GM12878 (cell line): ENCODE data around the gene HAGHL. TPM values are rescaled to one million over a fixed set of nuclear protein-coding genes. Genes with fewer than 3 reads are reported as not detected.

Source experiments
- ATAC-seq: fragments of 200-7000 bp; cut with Tn5 transposase; 3 replicates; pipeline ENCODE4 v1.9.1; 2020; ENCODE audit warnings: mild to moderate bottlenecking, moderate library complexity
- BruUV-seq: library from RNA; stranded (reverse); fragments of 400-500 nt; replicated peaks from 2 replicates; lab custom pipeline; 2021; lab: Mats Ljungman, UMichigan
- CTCF ChIA-PET: fragments of 300-600 bp; sonication (Branson Sonifier 250); formaldehyde crosslinking; extraction: SDS; loops from one replicate; lab custom pipeline; 2021; ENCODE audit warnings: inconsistent platforms; lab: Yijun Ruan, JAX
- POLR2A ChIA-PET: fragments of 350-600 bp; formaldehyde crosslinking; extraction: SDS; loops from one replicate; lab custom pipeline; 2021; ENCODE audit warnings: inconsistent platforms; lab: Charles Lee
- RAD21 ChIA-PET: fragments of 300-600 bp; sonication (Branson Sonifier 250); formaldehyde crosslinking; loops from one replicate; lab custom pipeline; 2023; ENCODE audit warnings: antibody characterized with exemption; ENCODE audit not compliant: unreplicated experiment; lab: Charles Lee
- SMC1A ChIA-PET: fragments of 300-600 bp; sonication (Branson Sonifier 250); formaldehyde crosslinking; loops from one replicate; lab custom pipeline; 2023; ENCODE audit not compliant: unreplicated experiment, uncharacterized antibody; lab: Charles Lee
- DNase-seq: peaks from one replicate; pipeline ENCODE4 v3.0.0-alpha.2; 2011; ENCODE audit warnings: low read depth, low spot score
- FAIRE-seq: peaks from 3 replicates; lab custom pipeline; 2011; peaks lifted over from hg19 to GRCh38; lab: Jason Lieb, UNC
- H2AFZ ChIP-seq: 2 replicates; pipeline ENCODE4 v1.6.0; 2011; ENCODE audit warnings: low read depth, low read length, control low read depth; ENCODE audit not compliant: control insufficient read depth
- H3K27ac ChIP-seq: 2 replicates; pipeline ENCODE4 v1.5.1; 2011; ENCODE audit warnings: control low read depth; ENCODE audit not compliant: control insufficient read depth, insufficient read depth
- H3K27me3 ChIP-seq, 2 experiments: replicated peaks in 1 of 2; 2 replicates each; pipeline versions ENCODE4 v1.6.0 to v1.6.1; 2011; ENCODE audit warnings: low read length in 1 of 2; ENCODE audit not compliant: control insufficient read depth in 2 of 2, insufficient read depth in 2 of 2
- H3K36me3 ChIP-seq, 2 experiments: 2 replicates each; pipeline ENCODE4 v1.5.1; 2011; ENCODE audit warnings: low read length in 1 of 2; ENCODE audit not compliant: control insufficient read depth in 2 of 2, insufficient read depth in 2 of 2
- H3K4me1 ChIP-seq: 2 replicates; pipeline ENCODE4 v1.6.1; 2011; ENCODE audit warnings: mild to moderate bottlenecking, low read length, moderate library complexity, mixed read lengths; ENCODE audit not compliant: control insufficient read depth, insufficient read depth
- H3K4me2 ChIP-seq: 2 replicates; pipeline ENCODE4 v1.6.0; 2011; ENCODE audit warnings: control low read depth; ENCODE audit not compliant: control insufficient read depth, insufficient read depth
- H3K4me3 ChIP-seq: fragments of 200-600 bp; sonication (generic); 2 replicates; pipeline ENCODE4 v1.5.1; 2016
- H3K79me2 ChIP-seq: 2 replicates; pipeline ENCODE4 v1.6.0; 2011; ENCODE audit warnings: low read length; ENCODE audit not compliant: control insufficient read depth, insufficient read depth
- H3K9ac ChIP-seq: 2 replicates; pipeline ENCODE4 v1.8.0; 2011; ENCODE audit warnings: low read length, control low read depth, mixed read lengths; ENCODE audit not compliant: control insufficient read depth, insufficient read depth
- H3K9me3 ChIP-seq: replicated peaks from 3 replicates; pipeline ENCODE4 v1.5.1; 2011; ENCODE audit warnings: mild to moderate bottlenecking, low read length; ENCODE audit not compliant: control insufficient read depth, insufficient read depth
- H4K20me1 ChIP-seq: 2 replicates; pipeline ENCODE4 v1.6.0; 2011; ENCODE audit not compliant: control insufficient read depth, insufficient read depth
- ASH2L ChIP-seq: fragments of 300-600, 200-600 bp; sonication (generic); IDR thresholded peaks from 2 replicates; pipeline ENCODE4 v1.6.1; 2017; ENCODE audit warnings: low read depth, mild to moderate bottlenecking, borderline replicate concordance
- BHLHE40 ChIP-seq, 2 experiments: fragments of 450-650 bp in 1 of 2; IDR thresholded peaks; 2 replicates each; pipeline ENCODE4 v1.6.1; 2011 to 2017; ENCODE audit warnings: low read depth in 2 of 2, borderline replicate concordance in 1 of 2, improper control_type of control experiment in 1 of 2, low read length in 1 of 2, mild to moderate bottlenecking in 1 of 2
- E2F4 ChIP-seq: IDR thresholded peaks from 2 replicates; pipeline ENCODE4 v1.6.1; 2012; ENCODE audit warnings: low read depth, low read length, improper control_type of control experiment
- FOXM1 ChIP-seq: IDR thresholded peaks from 2 replicates; pipeline ENCODE4 v1.6.1; 2012; ENCODE audit warnings: low read depth, mild to moderate bottlenecking, inconsistent platforms, low read length, moderate library complexity
- HDAC6 ChIP-seq: fragments of 200-600 bp; sonication (generic); IDR thresholded peaks from one replicate; pipeline ENCODE4 v1.8.0; 2017; ENCODE audit warnings: antibody characterized with exemption; ENCODE audit not compliant: unreplicated experiment
- JUND ChIP-seq: IDR thresholded peaks from 2 replicates; pipeline ENCODE4 v1.6.1; 2012; ENCODE audit warnings: low read depth, mild to moderate bottlenecking, low read length, improper control_type of control experiment, moderate library complexity
- MYB ChIP-seq: fragments of 150-350 bp; IDR thresholded peaks from 2 replicates; pipeline ENCODE4 v1.6.1; 2014; ENCODE audit warnings: mild to moderate bottlenecking, low read depth, low read length, borderline replicate concordance
- NR2C1 ChIP-seq: fragments of 450-650 bp; IDR thresholded peaks from 2 replicates; pipeline ENCODE4 v1.6.1; 2017; ENCODE audit warnings: antibody characterized with exemption, mild to moderate bottlenecking, moderate library complexity
- NR2F1 ChIP-seq: fragments of 450-650 bp; conservative IDR thresholded peaks from 2 replicates; pipeline ENCODE4 v1.6.1; 2017; ENCODE audit warnings: mild to moderate bottlenecking
- POLR2A ChIP-seq: IDR thresholded peaks from 2 replicates; pipeline ENCODE4 v1.6.1; 2011; ENCODE audit warnings: low read depth, mild to moderate bottlenecking, low read length
- RELA ChIP-seq: fragments of 450-650 bp; IDR thresholded peaks from 2 replicates; pipeline ENCODE4 v1.8.0; 2014; ENCODE audit warnings: borderline replicate concordance; ENCODE audit not compliant: partially characterized antibody
- SMAD5 ChIP-seq: IDR thresholded peaks from 2 replicates; pipeline ENCODE4 v1.6.1; 2016; ENCODE audit warnings: antibody characterized with exemption, low read depth
- SMC3 ChIP-seq: IDR thresholded peaks from 2 replicates; pipeline ENCODE4 v1.6.1; 2011; ENCODE audit warnings: low read length, improper control_type of control experiment, borderline replicate concordance
- SUZ12 ChIP-seq: fragments of 200-600 bp; sonication (generic); IDR thresholded peaks from one replicate; pipeline ENCODE4 v1.6.1; 2018; ENCODE audit warnings: antibody characterized with exemption, mild to moderate bottlenecking; ENCODE audit not compliant: unreplicated experiment
- YBX1 ChIP-seq: fragments of 450-650 bp; IDR thresholded peaks from 2 replicates; pipeline ENCODE4 v1.6.1; 2016; ENCODE audit warnings: antibody characterized with exemption
- WGBS: methylation state at CpG from one replicate; pipeline ENCODE4 v1.1.6; 2016; ENCODE audit warnings: low lambda C conversion rate; ENCODE audit not compliant: insufficient replicate concordance, insufficient coverage; ENCODE audit errors: missing lambda C conversion rate; 5-methylcytosine and 5-hydroxymethylcytosine counted together
- in situ Hi-C: fragments of 300-500 bp; cut with MboI; formaldehyde crosslinking; loops from 9 replicates; pipeline ENCODE4 v1.14.3; 2018; ENCODE audit warnings: mixed read lengths
- intact Hi-C: fragments of 100-400 bp; cut with micrococcal nuclease; formaldehyde crosslinking; loops from one replicate; pipeline ENCODE4 v1.14.2; 2022; ENCODE audit not compliant: unreplicated experiment
- polyA plus RNA-seq, 11 experiments: library from polyadenylated mRNA; depleted of rRNA in 4 of 11; unstranded in 6 of 11; stranded (reverse) in 5 of 11; fragments of >200 nt; fragmentation: Nextera tagmentation in 4 of 11; fragmentation: Illumina TruSeq in 1 of 11; extraction: Ambion mirVana in 4 of 11; extraction: Trizol in 1 of 11; gene quantifications; 1 replicate in 1 of 11; 2 replicates in 10 of 11; pipeline versions ENCODE4 v1.2.1 to v1.2.3, GENCODE V29; 2011 to 2016; ENCODE audit warnings: inconsistent platforms in 2 of 11, missing spikeins in 2 of 11, low read depth in 1 of 11
- total RNA-seq, 4 experiments: library from RNA; depleted of rRNA in 3 of 4; stranded (reverse); fragments of >200 nt in 3 of 4; fragmentation: Illumina TruSeq in 1 of 4; extraction: Trizol in 1 of 4; gene quantifications; 2 replicates each; pipeline versions ENCODE4 v1.2.1 to v1.2.3, GENCODE V29; 2013 to 2021
- TF ChIP-seq, protein P1 (sequence below): IDR thresholded peaks from 2 replicates; pipeline ENCODE4 v1.6.1; 2011; ENCODE audit warnings: low read depth, mild to moderate bottlenecking, low read length, moderate library complexity, borderline replicate concordance; ENCODE audit errors: extremely low read depth

The HAGHL gene
- total and polyA plus RNA-seq, 10 of the 15 experiments (the other 5 are each of a cell fraction or from before 2014, with no cell fraction given) = 0.23 to 44.6 (median 16.4) TPM

DNA sequence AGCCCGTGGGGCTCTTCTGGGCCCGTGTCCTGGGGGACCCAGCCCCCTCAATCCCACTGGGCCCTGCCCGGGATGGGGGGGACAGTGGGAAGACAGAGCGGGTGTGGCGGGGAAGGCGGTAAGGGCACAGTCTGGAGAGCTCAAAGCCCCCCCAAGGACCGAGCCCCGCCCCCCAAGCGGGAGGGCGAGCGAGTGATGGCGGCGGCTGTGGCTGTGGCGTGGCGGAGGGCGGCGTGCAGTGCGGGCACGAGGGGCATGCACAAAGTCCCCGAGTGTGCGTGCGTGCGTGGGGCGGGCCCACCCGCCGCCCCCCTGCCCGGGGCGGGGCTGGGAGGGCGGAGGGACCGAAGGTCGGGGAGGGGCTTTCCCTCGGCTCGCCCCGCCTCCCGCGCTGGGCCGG is 33.1 kb upstream of the HAGHL start:
- H2AFZ ChIP-seq = no peak overlapping the region
- no peak overlapping the region for H3K4me3 ChIP-seq
- ChIA-PET CTCF (no interaction called here), SMC1A (no interaction called here), RAD21 (no interaction called here)
- WGBS = 5% methylated on average over 18 of the region's 37 CpGs
- H3K9me3 ChIP-seq = no peaks in the 10 kb centered on the region; the same call in 2 of the 3 replicates
- H3K36me3 ChIP-seq = no peaks in the 10 kb centered on the region
- no peak overlapping the region for H3K27ac ChIP-seq
- peaks cover 9% of the 10 kb centered on the region for H3K79me2 ChIP-seq
- ATAC-seq (no peak), FAIRE-seq (no peak), DNase-seq (no peak)
- intact Hi-C loops = no loop called here
- peaks cover 12% of the 10 kb centered on the region for H3K4me1 ChIP-seq
- BruUV-seq = no TSS peak
- H4K20me1 ChIP-seq = no peaks in the 10 kb centered on the region
- H3K27me3 ChIP-seq = peaks cover 2 to 6% of the 10 kb centered on the region in 2 experiments; a peak in 3 of 4 replicates
- in situ Hi-C loops = no loop called here
- H3K4me2 ChIP-seq = no peak overlapping the region; the same call in 1 of the 2 replicates
- TF ChIP-seq POLR2A (no peak), BHLHE40 (IDR thresholded peaks at IDR 0.05; ENCODE audit: borderline replicate concordance in 1 of 2, low read depth in 2 of 2, low read length in 1 of 2) (peak in 1 of 2 experiments; percentile 86; a peak in 2 of 4 replicates)
- TF ChIP-seq, all 136 proteins: peak for 1
- no peak overlapping the region for H3K9ac ChIP-seq
- POLR2A ChIA-PET = interaction anchor here (0.6 to 2.0 kb wide), 2 partner anchors 22 to 194 kb away, joined by 4 to 7 read pairs; partner anchors contain the start of gene METRN

GRCh38 chr16:694187-694862 is 32.6 kb upstream of the HAGHL start:
- no peaks in the 10 kb centered on the region; the same call in 2 of the 3 replicates for H3K9me3 ChIP-seq
- H3K27ac ChIP-seq = no peak overlapping the region
- H3K79me2 ChIP-seq = peaks cover 8% of the 10 kb centered on the region
- ATAC-seq (peak; percentile 6; the same call in 1 of the 3 replicates), FAIRE-seq (no peak), DNase-seq (no peak)
- peaks cover 10% of the 10 kb centered on the region for H3K4me1 ChIP-seq
- peaks cover 2 to 6% of the 10 kb centered on the region in 2 experiments; a peak in 3 of 4 replicates for H3K27me3 ChIP-seq
- no peak overlapping the region for H3K9ac ChIP-seq
- RAD21 ChIA-PET = no interaction called here
- POLR2A ChIA-PET = interaction anchor here (0.7 to 2.0 kb wide), 3 partner anchors 21 to 42 kb away, joined by 3 to 7 read pairs (median 4); partner anchors contain the start of genes HAGHL and METRN
- SMC1A ChIA-PET = no interaction called here
- H3K4me3 ChIP-seq = no peak overlapping the region
- H3K4me2 ChIP-seq = peak overlapping the region; percentile 89
- intact Hi-C loops = no loop called here
- in situ Hi-C loops = no loop called here
- no peaks in the 10 kb centered on the region for H3K36me3 ChIP-seq
- no peak overlapping the region for H2AFZ ChIP-seq
- 30% methylated on average over 53 of the region's 64 CpGs for WGBS
- no peaks in the 10 kb centered on the region for H4K20me1 ChIP-seq
- CTCF ChIA-PET = no interaction called here
- BruUV-seq = no TSS peak
- TF ChIP-seq JUND = no peak
- TF ChIP-seq MYB = no peak
- peak; percentile 74 for TF ChIP-seq NR2F1
- TF ChIP-seq YBX1 = no peak
- peak; percentile 24; the same call in 1 of the 2 replicates for TF ChIP-seq NR2C1
- no peak for TF ChIP-seq RELA
- TF ChIP-seq SMC3 = no peak
- TF ChIP-seq BHLHE40 (IDR thresholded peaks at IDR 0.05; ENCODE audit: borderline replicate concordance in 1 of 2, low read depth in 2 of 2, low read length in 1 of 2) = no peak
- peak; percentile 50 for TF ChIP-seq SUZ12
- TF ChIP-seq ASH2L = no peak
- no peak for TF ChIP-seq FOXM1
- no peak for TF ChIP-seq E2F4
- TF ChIP-seq, protein P1, sequence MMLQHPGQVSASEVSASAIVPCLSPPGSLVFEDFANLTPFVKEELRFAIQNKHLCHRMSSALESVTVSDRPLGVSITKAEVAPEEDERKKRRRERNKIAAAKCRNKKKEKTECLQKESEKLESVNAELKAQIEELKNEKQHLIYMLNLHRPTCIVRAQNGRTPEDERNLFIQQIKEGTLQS = no peak
- TF ChIP-seq SMAD5 = no peak
- TF ChIP-seq HDAC6 = no peak
